ENCODE data around the gene DHX15. TPM values are rescaled to one million over a fixed set of nuclear protein-coding genes. Genes with fewer than 3 reads are reported as not detected.
"Not testable (repeated sequence)": the region's sequence is repeated elsewhere in the genome, so short reads cannot be mapped to it uniquely, and the experiment has no call there.

The DHX15 gene
- total RNA-seq, 1 donor from 2014 or later = 108 TPM

DNA sequence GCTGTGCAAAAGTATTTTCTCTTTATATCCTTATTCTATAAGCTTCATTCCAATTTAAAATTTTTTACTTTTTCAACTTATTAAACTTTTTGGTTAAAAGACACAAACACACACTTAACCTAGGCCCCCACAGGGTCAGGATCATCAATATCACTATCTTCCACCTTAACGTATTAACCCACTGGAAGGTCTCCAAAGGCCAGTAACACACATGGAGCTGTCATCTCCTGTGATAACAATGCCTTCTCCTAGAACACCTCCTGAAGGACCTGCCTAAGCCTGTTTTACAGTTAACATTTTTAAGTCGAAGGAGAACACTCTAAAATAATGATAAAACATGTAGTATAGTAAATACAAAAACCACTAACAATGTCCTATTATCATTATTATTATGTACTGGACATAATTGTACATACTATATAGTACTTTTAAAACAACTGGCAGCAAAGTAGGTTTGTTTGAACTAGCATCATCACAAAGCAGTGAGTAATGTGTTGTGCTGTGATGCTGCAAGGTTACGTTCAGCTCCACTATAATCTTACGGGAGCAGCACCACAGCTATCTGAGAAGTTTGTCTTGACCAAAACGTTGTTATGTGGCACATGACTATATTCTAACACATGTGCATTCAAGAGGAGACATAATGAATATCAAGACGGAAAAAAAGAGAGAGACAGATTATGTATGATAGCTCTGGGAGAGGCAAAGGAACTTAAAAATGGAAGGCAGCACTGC, 33.7 kb downstream of the DHX15 start:
- no peak for DNase-seq (ENCODE audit: low read depth in 2 of 2)

DNA sequence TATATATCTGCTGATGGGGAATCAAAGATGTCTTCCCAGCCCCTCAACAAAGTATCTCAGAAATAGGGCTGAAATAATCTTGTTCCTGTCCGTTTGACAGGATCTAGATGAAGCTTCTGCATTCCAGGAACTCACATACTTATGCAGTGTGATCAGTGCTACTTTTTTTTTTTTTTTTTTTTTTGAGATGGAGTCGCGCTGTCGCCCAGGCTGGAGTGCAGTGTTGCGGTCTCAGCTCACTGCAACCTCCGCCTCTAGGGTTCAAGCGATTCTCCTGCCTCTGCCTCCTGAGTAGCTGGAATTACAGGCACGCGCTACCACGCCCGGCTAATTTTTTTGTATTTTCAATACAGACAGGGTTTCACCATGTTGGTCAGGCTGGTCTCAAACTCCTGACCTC, 36.4 kb downstream of the DHX15 start:
- DNase-seq (ENCODE audit: low read depth in 2 of 2) = no peak

DNA sequence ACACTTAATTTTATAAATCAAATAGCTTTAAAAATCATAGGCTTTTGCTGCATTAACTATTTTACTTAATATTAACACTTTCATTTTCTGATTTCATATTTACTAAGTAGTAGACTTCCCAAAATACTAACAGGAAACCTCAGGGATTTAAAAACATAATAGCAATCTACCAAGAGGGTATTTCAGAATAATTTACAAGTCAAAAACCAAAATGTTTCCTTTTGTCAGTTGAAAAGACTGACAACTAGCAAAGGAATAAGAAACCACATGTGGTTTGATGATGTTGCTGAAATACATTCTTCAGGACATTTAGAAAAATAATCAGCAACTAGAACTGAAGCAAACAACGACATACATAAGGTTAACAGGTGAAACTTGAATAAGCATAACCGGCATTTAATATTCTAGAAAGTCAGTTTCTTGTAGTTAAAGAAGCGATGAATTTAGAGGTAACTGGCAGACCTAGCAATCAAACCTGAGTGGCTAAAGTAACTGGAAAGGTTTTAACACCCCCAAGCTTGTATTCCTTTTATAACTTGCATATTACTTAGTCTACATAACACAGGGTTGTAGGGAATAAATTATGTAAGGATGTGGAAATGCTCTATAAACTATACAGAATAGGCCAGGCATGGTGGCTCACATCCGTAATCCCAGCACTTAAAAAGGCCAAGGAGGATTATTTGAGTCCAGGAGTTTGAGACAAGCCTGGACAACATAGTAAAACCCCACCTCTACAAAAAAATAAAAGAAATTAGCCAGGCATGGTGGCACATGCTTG, 40.0 kb downstream of the DHX15 start:
- no peak for DNase-seq (ENCODE audit: low read depth in 2 of 2)

DNA sequence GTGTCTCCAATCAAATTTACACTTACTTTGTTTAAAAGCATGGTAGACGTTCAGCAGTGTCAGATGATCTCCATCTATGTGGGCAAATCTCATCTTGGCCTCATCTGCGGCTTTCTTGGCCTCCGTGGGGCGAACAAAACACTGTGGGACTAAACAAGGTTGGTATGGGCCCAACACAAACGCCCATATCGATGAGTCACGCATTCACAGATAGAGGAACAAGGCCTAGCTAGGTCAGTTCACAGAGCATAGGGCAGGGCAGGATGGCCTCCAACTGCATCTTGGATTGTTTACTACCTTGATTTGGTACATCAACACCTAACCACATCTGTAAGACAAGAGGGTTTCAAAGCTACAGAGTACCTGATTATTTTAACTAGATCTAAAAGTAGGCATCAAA, 47.3 kb downstream of the DHX15 start:
- DNase-seq (ENCODE audit: low read depth in 2 of 2) = no peak

DNA sequence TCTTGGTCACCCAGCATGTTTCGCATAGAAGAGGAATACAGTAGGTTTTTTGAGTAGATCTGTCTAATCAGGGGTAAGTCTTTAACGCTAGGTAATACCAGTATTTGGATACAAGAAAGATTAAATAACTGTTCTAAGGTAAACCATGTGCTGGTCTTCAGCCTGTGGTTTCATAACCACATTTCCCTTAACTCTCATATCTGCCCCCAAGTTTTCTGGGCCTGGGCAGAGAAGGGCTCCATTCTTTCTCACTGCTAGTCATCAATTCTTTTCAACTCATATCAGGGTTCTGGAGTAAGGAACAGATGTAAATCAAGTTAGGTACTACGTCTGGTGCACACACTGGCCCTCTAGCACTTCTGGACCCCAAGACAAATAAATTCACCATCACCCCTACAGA, 49.0 kb downstream of the DHX15 start:
- DNase-seq (ENCODE audit: low read depth in 2 of 2) = no peak

DNA sequence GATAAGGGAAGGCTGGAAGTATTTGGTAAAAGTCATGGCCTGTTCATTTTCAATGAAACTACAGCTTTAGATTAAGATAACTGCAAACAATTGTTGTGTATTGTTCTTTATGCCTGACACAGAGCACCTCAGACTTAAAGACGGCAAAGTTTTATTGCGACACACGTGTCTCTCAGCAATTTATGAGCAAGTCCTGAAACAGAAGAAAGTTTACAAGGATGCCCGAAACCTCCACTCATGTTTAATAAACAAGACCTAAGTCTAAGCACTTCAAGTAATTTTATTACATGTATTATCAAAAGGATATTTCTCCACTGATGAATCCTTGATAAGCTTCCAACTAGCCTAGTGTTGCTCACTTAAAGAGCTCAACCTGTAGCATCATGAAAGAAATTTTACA, 51.0 kb downstream of the DHX15 start:
- no peak for DNase-seq (ENCODE audit: low read depth in 2 of 2)

DNA sequence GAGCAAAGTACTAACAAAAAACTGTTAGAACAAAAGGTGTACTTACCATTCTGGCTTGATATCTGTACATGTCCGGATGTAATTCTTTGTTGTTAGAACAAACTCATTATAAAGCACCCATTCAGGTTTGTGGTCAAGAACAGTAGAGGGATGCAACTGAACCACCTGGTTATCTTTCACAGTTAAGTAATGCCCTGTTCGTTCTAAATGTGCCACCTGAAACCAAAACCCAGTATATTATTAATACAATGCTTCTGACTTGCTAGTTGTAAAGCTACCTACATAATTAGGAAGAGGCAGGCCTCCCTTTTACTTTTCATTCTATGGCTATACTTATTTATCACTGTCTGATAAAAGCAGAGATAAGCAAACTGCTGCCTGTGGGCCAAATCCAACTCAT, 54.8 kb downstream of the DHX15 start:
- no peak for DNase-seq (ENCODE audit: low read depth in 2 of 2)

DNA sequence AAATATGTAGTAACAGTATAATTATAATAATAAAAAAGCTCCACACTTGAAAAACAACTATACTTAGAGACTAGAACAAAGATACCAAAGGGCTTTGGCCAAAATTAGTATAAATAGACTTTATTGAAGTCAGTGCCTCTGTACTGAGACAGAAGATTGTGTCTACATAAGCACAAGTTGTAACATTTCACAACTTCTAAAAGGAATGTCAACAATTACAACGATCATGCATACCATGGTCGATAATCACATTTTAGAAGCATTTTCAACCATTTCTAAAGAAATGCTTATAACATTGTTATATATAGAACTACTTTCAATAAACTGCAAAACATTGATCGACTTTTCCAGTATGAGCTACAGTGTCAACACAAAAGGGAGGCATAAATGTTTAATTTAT, 57.0 kb downstream of the DHX15 start:
- no peak for DNase-seq (ENCODE audit: low read depth in 2 of 2)

DNA sequence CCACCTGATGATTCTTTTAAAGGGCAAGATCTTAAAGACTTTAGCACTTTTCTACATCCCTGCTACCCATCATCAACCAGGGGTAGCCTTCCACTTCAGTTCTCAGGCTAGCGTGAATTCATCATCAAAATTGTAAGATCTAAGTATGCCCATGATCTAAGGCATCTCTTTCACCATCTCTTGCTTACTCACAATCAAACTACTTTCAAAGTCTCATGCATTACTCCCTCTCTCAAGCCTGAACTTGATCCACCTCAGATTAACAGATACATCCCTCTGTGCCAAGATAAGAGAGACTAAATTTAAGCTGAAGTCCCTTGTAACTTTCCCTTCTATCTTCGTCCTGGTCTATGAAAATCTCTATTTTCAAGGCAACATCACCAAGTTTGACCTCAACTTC, 62.8 kb downstream of the DHX15 start:
- DNase-seq (ENCODE audit: low read depth in 2 of 2) = no peak

DNA sequence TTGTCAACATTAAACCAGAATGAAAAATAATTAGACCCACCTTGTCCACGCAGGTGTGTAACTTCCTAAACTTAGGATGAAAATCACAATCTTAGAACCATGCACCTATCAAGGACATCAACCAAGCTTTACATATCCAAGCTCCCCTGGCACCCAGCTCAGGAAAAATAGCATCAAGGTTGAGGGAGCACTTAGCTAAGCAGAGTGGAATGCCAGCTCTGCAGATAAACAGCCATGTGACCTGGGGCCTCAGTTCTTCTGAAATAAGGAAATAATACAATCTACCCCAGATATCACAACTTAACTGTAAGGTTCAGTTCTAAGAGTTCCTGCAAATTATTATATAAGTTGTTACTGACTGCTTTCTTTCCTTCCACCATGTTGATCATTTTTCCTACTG, 64.7 kb downstream of the DHX15 start:
- peak; percentile 11 to 35 for DNase-seq (ENCODE audit: low read depth in 2 of 2)

DNA sequence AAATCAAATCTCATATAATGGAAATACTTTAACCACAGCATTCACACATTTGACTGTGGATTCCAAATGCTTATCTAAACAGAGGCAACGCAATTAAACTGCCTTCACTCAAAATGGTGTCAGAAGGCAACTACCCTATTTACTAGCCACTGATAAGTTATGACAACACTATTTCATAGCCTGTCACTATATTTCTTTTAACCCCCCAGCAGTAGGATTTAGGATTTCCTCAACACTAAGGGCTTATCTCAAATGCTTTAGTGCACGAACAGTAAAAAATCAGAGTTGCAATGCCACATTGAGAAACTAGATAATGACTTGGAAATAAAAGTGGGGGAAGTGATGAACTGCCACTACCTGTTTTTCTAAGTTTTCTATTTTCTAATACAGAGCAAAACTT, 66.7 kb downstream of the DHX15 start:
- DNase-seq (ENCODE audit: low read depth in 2 of 2) = no peak

DNA sequence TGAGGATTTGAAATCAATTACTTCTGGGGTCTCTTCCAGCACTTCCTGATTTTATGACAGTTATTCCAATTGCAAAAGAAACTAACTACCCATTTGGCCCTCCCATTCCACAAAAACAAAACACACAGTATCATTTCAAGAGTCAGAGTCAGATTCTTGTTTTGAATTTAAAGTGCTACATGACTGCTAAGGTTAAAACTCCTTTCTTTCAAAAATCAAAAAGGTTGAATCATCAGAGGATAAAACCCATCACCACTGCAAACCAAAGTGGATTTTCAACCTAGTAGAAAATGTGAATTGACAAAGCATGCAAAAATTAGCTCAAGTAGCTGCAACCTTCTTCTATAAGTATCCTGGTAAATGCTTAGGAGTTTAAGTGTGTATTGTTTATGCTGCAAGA, 67.4 kb downstream of the DHX15 start:
- DNase-seq (ENCODE audit: low read depth in 2 of 2) = no peak

DNA sequence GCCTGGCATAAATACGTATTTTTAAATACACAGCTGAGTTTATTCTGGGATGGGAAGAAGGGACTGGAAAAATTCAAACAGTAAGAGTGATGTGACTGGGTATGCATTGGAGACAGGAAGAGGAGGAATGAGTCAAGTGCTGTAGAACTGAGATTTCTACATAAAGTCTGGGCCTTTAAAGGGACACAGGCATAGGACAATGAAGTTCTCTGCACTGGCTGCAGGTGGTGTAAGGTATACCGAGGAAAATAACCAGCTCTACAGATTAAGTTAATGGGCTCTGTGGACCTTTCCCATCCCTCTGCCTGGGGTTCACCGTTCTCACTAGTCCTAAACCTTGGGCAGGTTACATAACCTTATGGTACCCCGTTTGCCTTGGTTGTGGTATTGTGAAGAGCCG, 68.7 kb downstream of the DHX15 start:
- DNase-seq (ENCODE audit: low read depth in 2 of 2) = no peak

DNA sequence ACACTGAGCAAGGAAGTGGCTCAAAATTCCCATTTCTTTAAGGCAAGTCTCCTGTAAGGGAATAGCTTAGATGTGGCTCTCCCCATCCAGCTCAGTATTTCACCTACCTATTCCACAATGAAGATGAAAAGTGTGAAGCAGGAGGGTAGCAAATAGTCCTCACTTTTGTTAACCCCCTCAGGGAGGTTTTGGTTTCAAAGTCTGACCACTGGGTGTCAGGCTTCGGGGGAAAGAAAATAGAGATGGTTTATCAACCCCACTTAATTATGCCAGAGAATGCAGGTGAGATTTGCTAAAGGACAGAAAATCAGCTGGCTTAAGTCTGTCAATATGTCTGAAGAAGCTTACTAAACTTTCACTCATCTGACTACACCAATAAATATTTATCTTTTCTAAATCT, 69.5 kb downstream of the DHX15 start:
- DNase-seq (ENCODE audit: low read depth in 2 of 2) = no peak

DNA sequence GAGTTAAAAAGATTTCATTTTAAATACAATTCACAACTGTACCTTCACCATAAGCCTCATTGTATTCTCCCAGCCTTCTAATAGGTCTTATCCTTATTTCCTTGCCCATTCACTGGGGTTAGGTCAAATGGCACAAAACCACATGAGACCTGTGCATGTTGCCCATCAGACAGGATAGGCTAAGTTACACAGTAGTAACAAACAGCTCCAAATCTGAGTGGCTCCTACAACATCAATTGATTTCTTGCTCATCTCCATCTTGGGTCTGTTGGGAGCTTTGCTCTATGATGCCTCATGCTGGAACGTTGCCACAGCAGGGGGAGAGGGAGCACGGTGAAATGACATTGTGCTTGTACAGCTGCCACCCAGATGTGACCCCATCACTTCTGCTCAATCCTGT, 70.6 kb downstream of the DHX15 start:
- no peak for DNase-seq (ENCODE audit: low read depth in 2 of 2)

DNA sequence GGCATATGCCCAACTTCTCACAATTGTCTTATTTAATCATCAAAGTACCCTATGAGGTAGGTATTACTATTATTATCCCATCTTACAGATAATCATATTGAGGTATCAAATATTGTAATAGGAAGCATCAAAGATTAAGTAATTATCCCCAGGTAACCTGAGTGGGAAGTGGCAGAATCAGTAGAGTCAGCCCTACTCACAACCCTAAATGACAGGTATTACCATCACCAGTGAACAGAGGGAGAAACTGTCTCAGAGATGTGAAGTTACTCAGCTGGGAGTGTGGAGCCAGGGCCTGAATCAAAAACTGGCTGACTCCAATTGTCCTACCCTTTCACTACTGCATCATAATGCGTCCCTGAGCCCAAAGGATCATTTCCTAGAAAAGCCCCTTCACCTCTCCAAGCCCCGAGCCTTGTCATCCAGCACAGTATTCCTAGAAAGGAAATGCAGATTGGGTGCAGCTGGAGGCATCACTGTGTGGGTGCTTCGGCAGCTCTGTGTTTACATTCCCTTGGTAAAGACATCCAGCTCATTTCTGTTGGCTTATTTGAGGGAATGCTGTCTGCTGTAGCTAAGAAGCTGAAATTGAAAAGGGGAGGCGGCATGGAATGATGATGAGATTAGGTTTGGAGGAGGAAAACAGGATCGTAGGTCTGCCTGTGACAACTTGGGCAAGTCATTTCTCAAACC, 72.8 kb downstream of the DHX15 start:
- no peak for DNase-seq (ENCODE audit: low read depth in 2 of 2)

DNA sequence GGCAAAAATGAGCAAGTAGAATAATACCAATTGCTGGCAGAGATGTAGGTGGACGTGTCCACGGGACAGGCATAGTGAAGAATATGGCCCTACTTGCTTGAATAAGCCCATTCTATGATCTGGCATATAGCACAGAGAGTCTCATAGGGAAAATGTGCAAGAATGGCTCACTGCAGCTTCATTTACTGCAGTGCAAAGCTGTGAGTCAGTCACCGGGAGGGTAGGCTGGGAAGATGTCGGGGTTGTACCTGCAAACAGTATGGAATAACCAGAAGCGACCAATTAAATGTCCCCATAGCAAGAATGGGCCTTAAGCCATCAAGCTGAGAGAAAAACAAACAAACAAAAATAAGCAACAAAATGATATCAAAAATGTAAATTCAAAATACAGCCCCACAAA, 74.3 kb downstream of the DHX15 start:
- DNase-seq (ENCODE audit: low read depth in 2 of 2) = no peak

DNA sequence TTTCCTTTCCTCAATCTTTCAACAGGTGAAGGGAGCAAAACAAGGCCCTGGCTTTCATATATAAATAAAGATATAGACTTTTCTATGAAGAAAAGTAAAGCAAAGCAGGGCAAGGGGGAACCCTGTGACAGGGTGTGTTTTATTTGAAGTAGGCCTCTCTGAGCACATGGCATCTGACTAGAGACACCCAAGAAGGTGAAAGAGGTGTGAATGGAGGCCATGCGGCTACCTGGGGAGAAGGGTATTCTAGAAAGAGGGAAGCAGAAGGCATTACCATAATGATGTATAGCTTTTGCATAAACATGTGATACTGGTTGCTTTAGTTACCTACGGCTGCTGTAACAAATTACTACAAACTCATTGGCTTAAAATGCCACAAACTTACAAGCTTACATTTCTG, 75.8 kb downstream of the DHX15 start:
- DNase-seq (ENCODE audit: low read depth in 2 of 2) = no peak

DNA sequence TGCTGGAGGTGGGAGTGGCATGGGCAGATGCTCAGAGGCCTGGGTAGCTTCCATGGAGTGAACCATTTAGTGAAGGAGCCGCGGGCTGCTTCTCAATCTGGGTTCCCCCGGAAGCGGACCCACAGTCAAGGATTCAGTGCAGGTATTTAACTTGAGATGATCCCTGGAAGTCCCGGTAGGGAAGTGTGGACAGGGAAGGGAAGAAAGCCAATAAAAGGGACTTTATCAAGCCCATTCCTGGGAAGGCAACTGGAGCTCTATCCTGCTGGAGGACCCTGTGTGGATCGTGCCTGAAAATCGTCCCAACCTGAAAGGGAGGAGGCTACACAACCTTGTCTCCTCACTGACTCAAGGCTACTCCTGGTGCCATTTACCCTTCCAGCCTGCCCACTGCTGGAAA, 76.9 kb downstream of the DHX15 start:
- no peak for DNase-seq (ENCODE audit: low read depth in 2 of 2)

DNA sequence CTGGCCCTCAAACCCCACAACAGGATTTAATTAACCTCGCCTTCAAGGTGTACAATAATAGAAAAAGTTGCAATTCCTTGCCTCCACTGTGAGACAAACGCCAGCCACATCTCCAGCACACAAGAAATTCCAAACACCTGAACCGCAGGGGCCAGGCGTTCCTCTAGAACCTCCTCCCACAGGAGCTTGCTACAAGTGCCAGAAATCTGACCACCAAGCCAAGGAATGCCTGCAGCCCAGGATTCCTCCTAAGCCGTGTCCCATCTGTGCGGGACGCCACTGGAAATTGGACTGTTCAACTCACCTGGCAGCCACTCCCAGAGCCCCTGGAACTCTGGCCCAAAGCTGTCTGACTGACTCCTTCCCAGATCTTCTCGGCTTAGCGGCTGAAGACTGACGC, 81.3 kb downstream of the DHX15 start:
- not testable (repeated sequence) for DNase-seq (ENCODE audit: low read depth in 2 of 2)

DNA sequence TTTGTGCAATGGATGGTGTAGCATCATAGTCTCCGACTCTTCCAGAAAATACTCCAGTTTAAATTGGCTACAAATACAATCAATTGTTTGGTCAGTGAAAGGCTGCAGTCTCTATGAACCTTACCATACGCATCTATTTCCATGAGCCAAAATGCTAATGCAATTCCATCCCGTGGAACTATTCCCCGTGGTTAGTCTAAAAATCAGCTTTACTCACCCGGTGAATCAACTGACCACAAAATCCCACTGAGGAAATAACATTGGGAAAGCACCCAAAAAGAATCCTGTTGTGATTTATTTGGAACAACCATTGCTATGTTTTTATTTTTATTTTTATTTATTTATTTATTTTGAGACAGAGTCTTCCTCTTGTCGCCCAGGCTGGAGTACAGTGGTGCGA, 87.1 kb downstream of the DHX15 start:
- no peak for DNase-seq (ENCODE audit: low read depth in 2 of 2)

DNA sequence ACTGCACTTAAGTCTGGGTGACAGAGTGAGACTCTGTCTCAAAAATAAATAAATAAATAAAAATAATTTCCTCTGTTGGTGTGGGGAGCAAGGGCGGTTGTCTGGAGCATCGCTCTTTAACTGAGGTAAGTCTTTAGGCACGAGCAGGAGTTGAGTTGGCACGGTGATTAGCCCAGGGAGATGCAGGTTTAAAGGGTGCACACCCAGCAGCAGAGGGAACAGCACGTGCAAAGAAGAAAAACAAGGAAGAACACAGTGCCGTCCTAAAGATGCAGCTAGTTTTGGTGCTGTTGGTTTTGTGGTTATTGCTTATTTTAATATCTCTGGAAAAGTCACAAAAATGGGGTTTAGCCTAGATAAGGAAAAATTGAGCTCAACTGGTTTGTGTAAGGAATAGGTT, 87.8 kb downstream of the DHX15 start:
- DNase-seq (ENCODE audit: low read depth in 2 of 2) = no peak

DNA sequence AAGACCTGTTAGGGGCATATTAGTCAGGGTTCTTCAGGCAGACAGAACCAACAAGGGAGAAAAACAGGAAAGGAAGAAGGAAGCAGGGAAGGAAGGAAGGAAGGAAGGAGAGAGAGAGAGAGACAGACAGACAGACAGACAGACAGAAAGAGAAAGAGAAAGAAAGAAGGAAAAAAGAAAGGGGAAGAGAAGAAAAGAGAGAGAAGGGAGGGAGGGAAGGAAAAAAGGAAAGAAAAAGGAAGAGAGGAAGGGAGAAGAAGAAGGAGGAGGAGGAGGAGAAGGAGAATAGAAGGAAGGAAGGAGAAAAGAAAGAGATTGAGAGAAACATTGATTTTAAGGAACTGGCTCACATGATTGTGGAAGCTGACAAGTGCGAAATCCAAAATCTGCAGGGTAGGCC, 89.0 kb downstream of the DHX15 start:
- no peak for DNase-seq (ENCODE audit: low read depth in 2 of 2)

Data from dermis microvascular lymphatic vessel endothelial cell (primary cell).